ENCODE data around the gene ABAT.

- TF ChIP-seq CTCF (IDR thresholded peaks at IDR 0.05) (no peak), POLR2A (IDR thresholded peaks at IDR 0.05) (no peak)
Measured at GRCh38 chr16:8804313-8804712, 129.9 kb downstream of the ABAT start.
